Measurements from ENCODE around the gene MSANTD3.

- TF ChIP-seq CTCF (conservative IDR thresholded peaks at IDR 0.05; ENCODE audit: low read depth, low read length), result no peak
- no peak for TF ChIP-seq EZH2 (IDR thresholded peaks at IDR 0.05; ENCODE audit: borderline replicate concordance, low read depth, low read length, poor library complexity, severe bottlenecking)
Observed at GRCh38 chr9:100411472-100412283, 15.3 kb upstream of the MSANTD3 start.

Measured in A673 (cell line).